K562 (cell line): Measurements from ENCODE around the gene YJEFN3. TPM values are rescaled to one million over a fixed set of nuclear protein-coding genes. Genes with fewer than 3 reads are reported as not detected.

Source experiments
- ATF2 ChIP-seq: sonication (generic); formaldehyde crosslinking; IDR thresholded peaks from 2 replicates; pipeline ENCODE4 v1.8.1; 2022; ENCODE audit warnings: missing genetic modification reagents
- CBFA2T3 ChIP-seq: fragments of 450-650 bp; IDR thresholded peaks from 2 replicates; pipeline ENCODE4 v1.6.1; 2017
- CTBP1 ChIP-seq: fragments of 450-650 bp; IDR thresholded peaks from 2 replicates; pipeline ENCODE4 v1.6.1; 2016; ENCODE audit warnings: borderline replicate concordance
- HDAC2 ChIP-seq: fragments of 450-650 bp; IDR thresholded peaks from 2 replicates; pipeline ENCODE4 v1.6.1; 2016; ENCODE audit warnings: mild to moderate bottlenecking
- HDGF ChIP-seq: fragments of 450-650 bp; IDR thresholded peaks from 2 replicates; pipeline ENCODE4 v1.6.1; 2016
- KLF16 ChIP-seq: IDR thresholded peaks from 2 replicates; pipeline ENCODE4 v1.6.1; 2016; ENCODE audit warnings: antibody characterized with exemption
- MCM3 ChIP-seq: fragments of 450-650 bp; IDR thresholded peaks from 2 replicates; pipeline ENCODE4 v1.6.1; 2016
- MEIS2 ChIP-seq: fragments of 450-650 bp; IDR thresholded peaks from 2 replicates; pipeline ENCODE4 v1.6.1; 2014; ENCODE audit warnings: mild to moderate bottlenecking; ENCODE audit not compliant: partially characterized antibody
- MTA3 ChIP-seq: fragments of 450-650 bp; formaldehyde crosslinking; IDR thresholded peaks from 2 replicates; pipeline ENCODE4 v1.6.1; 2017; ENCODE audit warnings: mild to moderate bottlenecking, borderline replicate concordance
- PBX2 ChIP-seq, 2 experiments: IDR thresholded peaks in 1 of 2; conservative IDR thresholded peaks in 1 of 2; 2 replicates each; pipeline ENCODE4 v1.6.1; 2016; ENCODE audit warnings: low read depth in 2 of 2, mild to moderate bottlenecking in 1 of 2, missing compliant biosample characterization in 1 of 2, missing genetic modification characterization in 1 of 2, moderate library complexity in 1 of 2
- PHF20 ChIP-seq: fragments of 450-650 bp; IDR thresholded peaks from 2 replicates; pipeline ENCODE4 v1.6.1; 2018; ENCODE audit not compliant: partially characterized antibody
- POLR2A ChIP-seq: fragments of 450-650 bp; conservative IDR thresholded peaks from 2 replicates; pipeline ENCODE4 v1.6.1; 2016
- POLR2H ChIP-seq: IDR thresholded peaks from 2 replicates; pipeline ENCODE4 v1.6.1; 2016; ENCODE audit warnings: missing genetic modification characterization, low read depth, mild to moderate bottlenecking, control low read depth, missing compliant biosample characterization, moderate library complexity
- RBFOX2 ChIP-seq: fragments of 200-400 bp; formaldehyde crosslinking; IDR thresholded peaks from 2 replicates; pipeline ENCODE4 v1.6.1; 2017; ENCODE audit warnings: low read depth, mild to moderate bottlenecking, low read length, moderate library complexity
- SP2 ChIP-seq: IDR thresholded peaks from 2 replicates; pipeline ENCODE4 v1.6.1; 2011; ENCODE audit warnings: mild to moderate bottlenecking, low read depth, low read length, moderate library complexity; ENCODE audit not compliant: poor library complexity, severe bottlenecking; ENCODE audit errors: extremely low read depth
- TCF15 ChIP-seq: fragments of 250-450 bp; sonication (Bioruptor Pico); IDR thresholded peaks from 2 replicates; pipeline ENCODE4 v1.8.0; 2022; ENCODE audit warnings: moderate library complexity, mild to moderate bottlenecking, inconsistent platforms
- TRIM24 ChIP-seq, 2 experiments: fragments of 450-650 bp; IDR thresholded peaks; 2 replicates each; pipeline ENCODE4 v1.6.1; 2016
- TSHZ1 ChIP-seq: fragments of 250-450 bp; sonication (Bioruptor Pico); IDR thresholded peaks from 2 replicates; pipeline ENCODE4 v1.4.0; 2020; ENCODE audit warnings: mild to moderate bottlenecking, moderate library complexity
- USF2 ChIP-seq: sonication (generic); formaldehyde crosslinking; IDR thresholded peaks from 2 replicates; pipeline ENCODE4 v1.5.0; 2020; ENCODE audit warnings: missing genetic modification reagents
- ZNF175 ChIP-seq: fragments of 200-800 bp; sonication (Bioruptor generic); IDR thresholded peaks from 2 replicates; pipeline ENCODE4 v1.6.1; 2016; ENCODE audit warnings: low read depth, mild to moderate bottlenecking, missing genetic modification characterization, missing compliant biosample characterization
- polyA plus RNA-seq, 8 experiments: library from polyadenylated mRNA; depleted of rRNA in 4 of 8; stranded (reverse) in 5 of 8; unstranded in 3 of 8; fragments of >200 nt; fragmentation: Nextera tagmentation in 2 of 8; fragmentation: Illumina TruSeq in 1 of 8; extraction: Ambion mirVana in 2 of 8; extraction: Trizol in 1 of 8; gene quantifications; 2 replicates each; pipeline versions ENCODE4 v1.2.1 to v1.2.3, GENCODE V29; 2011 to 2014; ENCODE audit warnings: inconsistent platforms in 1 of 8, missing spikeins in 1 of 8
- total RNA-seq, 7 experiments: library from RNA; depleted of rRNA in 6 of 7; stranded (reverse); fragments of >200 nt in 6 of 7; fragmentation: Illumina TruSeq in 2 of 7; extraction: Trizol in 2 of 7; gene quantifications; 2 replicates each; pipeline versions ENCODE4 v1.2.1 to v1.2.3, GENCODE V29; 2011 to 2021; ENCODE audit warnings: low replicate concordance in 1 of 7

The YJEFN3 gene
- total and polyA plus RNA-seq, 9 of the 15 experiments (the other 6 are each of a cell fraction or from before 2014, with no cell fraction given): 0.04 to 5.8 (median 1.3) TPM; not detected in 1

GRCh38 chr19:19488875-19489690 lies 39.6 kb upstream of the YJEFN3 start (continued):
- no peak for TF ChIP-seq TSHZ1
- peak; percentile 74 for TF ChIP-seq RBFOX2
- peak; percentile 97 for TF ChIP-seq USF2 (CRISPR knock-in tag)
- no peak for TF ChIP-seq PBX2 (CRISPR knock-in tag; IDR thresholded peaks at IDR 0.05; ENCODE audit: low read depth)
- TF ChIP-seq PBX2 (tag; conservative IDR thresholded peaks at IDR 0.05; ENCODE audit: low read depth): peak; percentile 88
- TF ChIP-seq POLR2A: peak; percentile 52; the same call in 1 of the 2 replicates
- TF ChIP-seq HDGF: no peak
- peak; percentile 95 for TF ChIP-seq KLF16
- TF ChIP-seq PHF20: peak; percentile 71
- TF ChIP-seq ATF2: peak; percentile 83; the same call in 1 of the 2 replicates
- TF ChIP-seq MEIS2: peak; percentile 95
- no peak; the same call in 1 of the 2 replicates for TF ChIP-seq POLR2H (tag)
- peak; percentile 32; the same call in 1 of the 2 replicates for TF ChIP-seq MTA3
- TF ChIP-seq TRIM24 (IDR thresholded peaks at IDR 0.05): peak in 1 of 2 experiments; percentile 72; a peak in 2 of 4 replicates
- TF ChIP-seq CBFA2T3: 0 out of 2 replicates have a peak, but pooled peaks have one; percentile 5
- TF ChIP-seq HDAC2: peak; percentile 65; the same call in 1 of the 2 replicates
- no peak for TF ChIP-seq TCF15 (CRISPR knock-in tag)
- TF ChIP-seq MCM3: no peak
- no peak for TF ChIP-seq SP2
- peak; percentile 63; the same call in 1 of the 2 replicates for TF ChIP-seq CTBP1
- peak; percentile 74 for TF ChIP-seq ZNF175 (CRISPR knock-in tag)
